ENCODE measurements around the gene CST3.

CST3 gene

GRCh38 chr20:23609486-23610109, 28.2 kb downstream of the CST3 start:
- Histone ChIP-seq H3K36me3 (replicated peaks; ENCODE audit: insufficient read depth, low read length) (no peaks in the 10 kb centered on the region), H3K27ac (ENCODE audit: low read length) (no peak overlapping the region), H3K9me3 (replicated peaks; ENCODE audit: insufficient read depth, low read length) (no peaks in the 10 kb centered on the region), H3F3A (ENCODE audit: insufficient read depth, low read length) (no peaks in the 10 kb centered on the region), H2AFZ (ENCODE audit: low read length) (no peak overlapping the region), H3K4me1 (ENCODE audit: low read length) (no peaks in the 10 kb centered on the region), H3K4me3 (ENCODE audit: low read length) (no peak overlapping the region), H4K20me1 (ENCODE audit: insufficient read depth, low read length) (no peaks in the 10 kb centered on the region), H3K79me2 (ENCODE audit: low read length) (no peaks in the 10 kb centered on the region), H3K9me2 (replicated peaks; ENCODE audit: insufficient read depth, low read length) (no peaks in the 10 kb centered on the region), H3K9ac (ENCODE audit: low read length) (no peak overlapping the region), H3K27me3 (replicated peaks; ENCODE audit: insufficient read depth, low read length) (no peaks in the 10 kb centered on the region), H3K4me2 (ENCODE audit: low read depth, low read length) (no peak overlapping the region)
- TF ChIP-seq CTCF (IDR thresholded peaks at IDR 0.05; ENCODE audit: low read length) (no peak), EZH2phosphoT487 (IDR thresholded peaks at IDR 0.05; ENCODE audit: low read length) (no peak), EZH2 (optimal IDR thresholded peaks at IDR 0.05; ENCODE audit: low read depth, low read length) (no peak)
- DNase-seq = peak; percentile 36

DNA sequence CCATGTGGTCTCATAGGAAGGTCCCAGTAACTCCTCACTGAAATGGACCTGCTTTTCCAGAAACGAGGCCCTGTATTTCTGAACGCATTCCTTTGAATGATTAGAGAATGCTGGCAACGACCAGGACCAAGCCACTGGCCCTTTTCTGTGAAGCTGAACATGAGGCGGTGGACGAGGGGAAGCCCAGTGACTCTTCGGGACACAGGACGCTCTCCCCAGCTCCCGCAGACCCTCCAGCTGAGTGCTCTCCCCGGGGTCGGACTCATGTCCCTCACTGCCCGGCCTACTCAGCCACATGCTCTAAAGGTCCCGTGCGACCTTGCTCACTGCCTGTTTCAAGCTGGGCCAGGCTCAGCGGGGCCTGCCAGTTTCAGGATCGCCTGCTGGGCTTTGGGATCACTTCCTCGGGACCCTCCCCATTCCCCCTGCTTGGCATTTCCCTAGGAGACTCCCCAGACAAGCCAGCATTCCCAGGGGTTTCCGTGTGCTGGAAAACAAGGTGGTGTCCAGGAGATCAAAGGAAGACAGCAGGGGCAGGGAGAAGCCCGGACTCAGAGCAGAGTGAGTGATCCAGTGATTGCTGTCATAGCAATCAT, 29.4 kb downstream of the CST3 start:
- Histone ChIP-seq H3K9ac (ENCODE audit: low read length) (no peak overlapping the region), H2AFZ (ENCODE audit: low read length) (no peak overlapping the region), H3K36me3 (replicated peaks; ENCODE audit: insufficient read depth, low read length) (no peaks in the 10 kb centered on the region), H3K4me2 (ENCODE audit: low read depth, low read length) (no peak overlapping the region), H3K79me2 (ENCODE audit: low read length) (no peaks in the 10 kb centered on the region), H3K4me3 (ENCODE audit: low read length) (no peak overlapping the region), H3K4me1 (ENCODE audit: low read length) (no peaks in the 10 kb centered on the region), H3K27me3 (replicated peaks; ENCODE audit: insufficient read depth, low read length) (no peaks in the 10 kb centered on the region), H3K27ac (ENCODE audit: low read length) (no peak overlapping the region), H3F3A (ENCODE audit: insufficient read depth, low read length) (no peaks in the 10 kb centered on the region), H4K20me1 (ENCODE audit: insufficient read depth, low read length) (no peaks in the 10 kb centered on the region), H3K9me3 (replicated peaks; ENCODE audit: insufficient read depth, low read length) (no peaks in the 10 kb centered on the region), H3K9me2 (replicated peaks; ENCODE audit: insufficient read depth, low read length) (no peaks in the 10 kb centered on the region)
- DNase-seq = no peak
- TF ChIP-seq CTCF (IDR thresholded peaks at IDR 0.05; ENCODE audit: low read length) (no peak), EZH2 (optimal IDR thresholded peaks at IDR 0.05; ENCODE audit: low read depth, low read length) (no peak), EZH2phosphoT487 (IDR thresholded peaks at IDR 0.05; ENCODE audit: low read length) (no peak)

GRCh38 chr20:23607497-23608245, 30.1 kb downstream of the CST3 start:
- H3K9ac ChIP-seq (ENCODE audit: low read length) = no peak overlapping the region
- H3K9me2 ChIP-seq (replicated peaks; ENCODE audit: insufficient read depth, low read length) = no peaks in the 10 kb centered on the region
- no peaks in the 10 kb centered on the region for H3K79me2 ChIP-seq (ENCODE audit: low read length)
- H3K4me1 ChIP-seq (ENCODE audit: low read length) = no peaks in the 10 kb centered on the region
- H3F3A ChIP-seq (ENCODE audit: insufficient read depth, low read length) = no peaks in the 10 kb centered on the region
- H4K20me1 ChIP-seq (ENCODE audit: insufficient read depth, low read length) = no peaks in the 10 kb centered on the region
- H3K9me3 ChIP-seq (replicated peaks; ENCODE audit: insufficient read depth, low read length) = no peaks in the 10 kb centered on the region
- H3K4me2 ChIP-seq (ENCODE audit: low read depth, low read length) = no peak overlapping the region
- H3K27me3 ChIP-seq (replicated peaks; ENCODE audit: insufficient read depth, low read length) = no peaks in the 10 kb centered on the region
- H3K4me3 ChIP-seq (ENCODE audit: low read length) = no peak overlapping the region
- no peak overlapping the region for H3K27ac ChIP-seq (ENCODE audit: low read length)
- H3K36me3 ChIP-seq (replicated peaks; ENCODE audit: insufficient read depth, low read length) = no peaks in the 10 kb centered on the region
- DNase-seq = no peak
- TF ChIP-seq EZH2phosphoT487 (IDR thresholded peaks at IDR 0.05; ENCODE audit: low read length) = no peak
- no peak for TF ChIP-seq EZH2 (optimal IDR thresholded peaks at IDR 0.05; ENCODE audit: low read depth, low read length)
- no peak for TF ChIP-seq CTCF (IDR thresholded peaks at IDR 0.05; ENCODE audit: low read length)
- H2AFZ ChIP-seq (ENCODE audit: low read length) = no peak overlapping the region

All from MM.1S (cell line).